ENCODE measurements around the gene ANXA8.
"Not testable (repeated sequence)": the region's sequence is repeated elsewhere in the genome, so short reads cannot be mapped to it uniquely, and the experiment has no call there.

Gene ANXA8

GRCh38 chr10:47468731-47469528, 15.0 kb downstream of the ANXA8 start:
- DNase-seq (ENCODE audit: low read depth); in situ Hi-C loops (cut with HindIII; ENCODE audit: low sequenced_read_pairs); H3K4me3 ChIP-seq (ENCODE audit: low read depth, low read length): not testable (repeated sequence)

- in situ Hi-C loops (cut with HindIII; ENCODE audit: low sequenced_read_pairs); H3K4me3 ChIP-seq (ENCODE audit: low read depth, low read length); DNase-seq (ENCODE audit: low read depth): not testable (repeated sequence)
Measured at GRCh38 chr10:47467957-47468356, 16.0 kb downstream of the ANXA8 start.

GRCh38 chr10:47467458-47467857, 16.5 kb downstream of the ANXA8 start:
- DNase-seq (ENCODE audit: low read depth); in situ Hi-C loops (cut with HindIII; ENCODE audit: low sequenced_read_pairs): not testable (repeated sequence)

GRCh38 chr10:47465216-47465917, 18.5 kb downstream of the ANXA8 start:
- DNase-seq (ENCODE audit: low read depth); in situ Hi-C loops (cut with HindIII; ENCODE audit: low sequenced_read_pairs): not testable (repeated sequence)

More at GRCh38 chr10:47467458-47467857, 16.5 kb downstream of the ANXA8 start:
- H3K4me3 ChIP-seq (ENCODE audit: low read depth, low read length) = not testable (repeated sequence)

GRCh38 chr10:47462577-47463358, 21.1 kb downstream of the ANXA8 start:
- DNase-seq (ENCODE audit: low read depth); in situ Hi-C loops (cut with HindIII; ENCODE audit: low sequenced_read_pairs); H3K4me3 ChIP-seq (ENCODE audit: low read depth, low read length): not testable (repeated sequence)

More at GRCh38 chr10:47465216-47465917, 18.5 kb downstream of the ANXA8 start:
- H3K4me3 ChIP-seq (ENCODE audit: low read depth, low read length) = not testable (repeated sequence)

GRCh38 chr10:47461261-47461687, 22.6 kb downstream of the ANXA8 start:
- in situ Hi-C loops (cut with HindIII; ENCODE audit: low sequenced_read_pairs); H3K4me3 ChIP-seq (ENCODE audit: low read depth, low read length): not testable (repeated sequence)
- TF ChIP-seq CTCF (IDR thresholded peaks at IDR 0.05; ENCODE audit: low read depth, low read length, missing control alignments) = peak; percentile 34
- peak; percentile 49 for DNase-seq (ENCODE audit: low read depth)

- TF ChIP-seq CTCF (IDR thresholded peaks at IDR 0.05; ENCODE audit: low read depth, low read length, missing control alignments) = no peak
- peak; percentile 12 for DNase-seq (ENCODE audit: low read depth)
- H3K4me3 ChIP-seq (ENCODE audit: low read depth, low read length) = no peak overlapping the region
- in situ Hi-C loops (cut with HindIII; ENCODE audit: low sequenced_read_pairs) = no loop called here
Measured at GRCh38 chr10:47458466-47459154, 25.3 kb downstream of the ANXA8 start.

GRCh38 chr10:47457826-47458225, 26.1 kb downstream of the ANXA8 start:
- in situ Hi-C loops (cut with HindIII; ENCODE audit: low sequenced_read_pairs) = no loop called here
- no peak overlapping the region for H3K4me3 ChIP-seq (ENCODE audit: low read depth, low read length)
- DNase-seq (ENCODE audit: low read depth) = no peak
- TF ChIP-seq CTCF (IDR thresholded peaks at IDR 0.05; ENCODE audit: low read depth, low read length, missing control alignments) = no peak
